Ovary (tissue), 9 donors: ENCODE data around the gene FZD7. TPM values are rescaled to one million over a fixed set of nuclear protein-coding genes. Genes with fewer than 3 reads are reported as not detected.

Source experiments
- DNase-seq, 5 donors: peaks; one replicate each; pipeline ENCODE4 v3.0.0-alpha.2; 2019 to 2020
- H3K27ac ChIP-seq, 2 donors: fragments of 200-600 bp; one replicate each; pipeline versions ENCODE4 v1.5.1 to v1.8.0; 2019 to 2022
- H3K27me3 ChIP-seq: fragments of 200-600 bp; one replicate; pipeline ENCODE4 v1.8.0; 2022
- H3K36me3 ChIP-seq: fragments of 200-600 bp; sonication (generic); one replicate; pipeline ENCODE4 v1.5.1; 2019
- H3K4me1 ChIP-seq: one replicate; pipeline ENCODE4 v1.8.1; 2013; ENCODE audit warnings: mild to moderate bottlenecking, moderate library complexity; ENCODE audit not compliant: insufficient read depth
- H3K4me3 ChIP-seq: fragments of 200-600 bp; sonication (generic); one replicate; pipeline ENCODE4 v1.5.1; 2017
- H3K9me3 ChIP-seq, 2 donors: fragments of 200-600 bp in 1 of 2; sonication (generic) in 1 of 2; one replicate each; pipeline versions ENCODE4 v1.5.1 to v1.8.1; 2013 to 2019; ENCODE audit warnings: mild to moderate bottlenecking in 1 of 2, moderate library complexity in 1 of 2
- EP300 ChIP-seq: sonication (generic); formaldehyde crosslinking; IDR thresholded peaks from one replicate; pipeline ENCODE4 v1.6.1; 2017; ENCODE audit warnings: antibody characterized with exemption
- POLR2A ChIP-seq: fragments of 450-650 bp; IDR thresholded peaks from one replicate; pipeline ENCODE4 v1.6.1; 2017; ENCODE audit warnings: antibody characterized with exemption, mild to moderate bottlenecking, moderate library complexity
- WGBS, 3 donors: extraction: QIAGEN DNeasy Blood & Tissue Kit in 1 of 3; methylation state at CpG; one replicate each; pipeline versions ENCODE4 v1.1.5 to v1.1.7; 2013 to 2017; 5-methylcytosine and 5-hydroxymethylcytosine counted together
- intact Hi-C, 4 donors: fragments of 100-400 bp; cut with DNase I; formaldehyde crosslinking; loops; one replicate each; pipeline versions ENCODE4 v1.11.0 to v1.15.1; 2022 to 2023
- polyA plus RNA-seq, 2 donors: library from polyadenylated mRNA; stranded (reverse); fragments of 200-250 nt in 1 of 2; fragments of 350-450 nt in 1 of 2; fragmentation: Illumina TruSeq in 1 of 2; extraction: RNeasy Lipid Tissue Mini Kit (QIAGEN cat#74804) in 1 of 2; gene quantifications; one replicate each; pipeline ENCODE4 v1.2.3, GENCODE V29; 2013 to 2014
- total RNA-seq, 7 donors: library from RNA; depleted of rRNA in 2 of 7; stranded (reverse); fragments of >200 nt in 2 of 7; fragmentation: NEBNext Ultra II Directional in 3 of 7; extraction: Animal tissue kit (Norgen Biotek cat#: 25700) in 3 of 7; gene quantifications; one replicate each; pipeline versions ENCODE4 v1.1.0 to v1.2.4, GENCODE V29; 2016 to 2023
- TF ChIP-seq, protein P1 (sequence below), 3 donors: fragments of 450-650 bp in 2 of 3; fragments of 200-600 bp in 1 of 3; IDR thresholded peaks; one replicate each; pipeline versions ENCODE4 v1.5.1 to v1.8.0; 2016 to 2022; ENCODE audit warnings: antibody characterized with exemption in 3 of 3, mild to moderate bottlenecking in 1 of 3
- donor health status: DM: no; HTN: no; CAD: no; lungs with moderate emphysema.
- donor health status: DM: no; HTN: no; CAD: no.
- donor health status: Bipolar disorder and iron deficiency.
- donor health status: DM: yes; HTN: yes; CAD: no.
- donor health status: DM: no; HTN: no; CAD: no.
- donor health status: DM: yes; HTN: yes; CAD: no.

The FZD7 gene
- total and polyA plus RNA-seq, 9 donors = 18.4 to 56.3 (median 34.8) TPM

DNA sequence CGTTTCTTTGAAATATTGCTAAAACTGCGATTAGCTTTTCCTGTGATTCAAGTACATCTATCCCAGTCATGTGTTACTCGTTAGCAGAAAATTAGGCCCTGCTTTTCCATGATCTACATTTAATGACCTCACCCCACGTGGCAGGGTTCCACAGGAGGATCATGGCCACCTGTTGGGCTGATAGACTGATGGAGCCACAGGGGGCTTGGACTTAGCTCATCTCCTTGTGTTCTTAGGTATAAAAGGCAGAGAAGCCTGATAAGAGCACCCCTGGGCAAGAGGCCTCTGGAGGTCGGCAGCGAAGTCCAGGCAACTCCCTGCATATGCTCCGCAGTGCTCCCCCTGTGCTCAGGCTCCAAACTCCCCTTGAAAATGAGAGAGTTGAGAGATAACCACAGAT lies 12.9 kb downstream of the FZD7 start:
- no peak for DNase-seq
- intact Hi-C loops = no loop called here
- WGBS, 3 donors = 85 to 92% (median 91%) methylated on average over 7 of the region's 7 CpGs
- Histone ChIP-seq H3K27me3 (no peaks in the 10 kb centered on the region), H3K9me3 (no peaks in the 10 kb centered on the region), H3K4me1 (no peaks in the 10 kb centered on the region), H3K4me3 (no peak overlapping the region), H3K36me3 (no peaks in the 10 kb centered on the region), H3K27ac (no peak overlapping the region)
- TF ChIP-seq, protein P1, sequence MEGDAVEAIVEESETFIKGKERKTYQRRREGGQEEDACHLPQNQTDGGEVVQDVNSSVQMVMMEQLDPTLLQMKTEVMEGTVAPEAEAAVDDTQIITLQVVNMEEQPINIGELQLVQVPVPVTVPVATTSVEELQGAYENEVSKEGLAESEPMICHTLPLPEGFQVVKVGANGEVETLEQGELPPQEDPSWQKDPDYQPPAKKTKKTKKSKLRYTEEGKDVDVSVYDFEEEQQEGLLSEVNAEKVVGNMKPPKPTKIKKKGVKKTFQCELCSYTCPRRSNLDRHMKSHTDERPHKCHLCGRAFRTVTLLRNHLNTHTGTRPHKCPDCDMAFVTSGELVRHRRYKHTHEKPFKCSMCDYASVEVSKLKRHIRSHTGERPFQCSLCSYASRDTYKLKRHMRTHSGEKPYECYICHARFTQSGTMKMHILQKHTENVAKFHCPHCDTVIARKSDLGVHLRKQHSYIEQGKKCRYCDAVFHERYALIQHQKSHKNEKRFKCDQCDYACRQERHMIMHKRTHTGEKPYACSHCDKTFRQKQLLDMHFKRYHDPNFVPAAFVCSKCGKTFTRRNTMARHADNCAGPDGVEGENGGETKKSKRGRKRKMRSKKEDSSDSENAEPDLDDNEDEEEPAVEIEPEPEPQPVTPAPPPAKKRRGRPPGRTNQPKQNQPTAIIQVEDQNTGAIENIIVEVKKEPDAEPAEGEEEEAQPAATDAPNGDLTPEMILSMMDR (IDR thresholded peaks at IDR 0.05) = no peak
- TF ChIP-seq EP300 = no peak
- no peak for TF ChIP-seq POLR2A

DNA sequence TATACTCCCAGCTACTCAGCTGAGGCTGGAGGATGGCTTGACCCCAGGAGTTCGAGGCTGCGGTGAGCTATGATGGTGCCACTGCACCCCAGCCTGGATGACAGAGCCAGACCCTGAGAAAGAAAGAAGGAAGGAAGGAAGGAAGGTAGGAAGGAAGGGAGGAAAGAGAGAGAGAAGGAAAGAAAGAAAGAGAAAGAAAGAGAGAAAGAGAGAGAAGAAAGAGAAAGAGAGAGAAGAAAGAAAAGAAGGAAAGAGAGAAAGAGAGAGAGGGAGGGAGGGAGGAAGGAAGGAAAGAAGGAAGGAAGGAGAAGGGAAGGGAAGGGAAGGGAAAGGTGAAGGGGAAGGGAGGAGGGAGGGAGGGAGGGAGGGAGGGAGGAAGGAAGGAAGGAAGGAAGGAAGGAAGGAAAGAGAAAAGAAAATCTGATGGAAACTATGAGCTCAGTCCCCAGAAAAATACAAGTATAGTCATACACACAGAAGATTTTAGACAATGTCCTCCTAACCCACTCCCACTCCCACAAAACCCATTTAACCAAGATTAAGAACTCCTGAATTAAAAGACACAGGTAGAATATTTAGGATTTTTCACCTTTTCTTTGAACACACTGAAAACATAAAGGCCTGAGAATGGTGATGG lies 15.6 kb downstream of the FZD7 start:
- TF ChIP-seq EP300 (no peak), POLR2A (no peak)
- TF ChIP-seq, protein P1 (IDR thresholded peaks at IDR 0.05) = no peak
- Histone ChIP-seq H3K4me1 (peaks cover 3% of the 10 kb centered on the region), H3K9me3 (no peaks in the 10 kb centered on the region), H3K36me3 (no peaks in the 10 kb centered on the region), H3K4me3 (no peak overlapping the region), H3K27ac (no peak overlapping the region), H3K27me3 (no peaks in the 10 kb centered on the region)
- WGBS, 3 donors = 93 to 98% (median 97%) methylated on average over 2 of the region's 2 CpGs
- DNase-seq = no peak
- intact Hi-C loops = no loop called here

DNA sequence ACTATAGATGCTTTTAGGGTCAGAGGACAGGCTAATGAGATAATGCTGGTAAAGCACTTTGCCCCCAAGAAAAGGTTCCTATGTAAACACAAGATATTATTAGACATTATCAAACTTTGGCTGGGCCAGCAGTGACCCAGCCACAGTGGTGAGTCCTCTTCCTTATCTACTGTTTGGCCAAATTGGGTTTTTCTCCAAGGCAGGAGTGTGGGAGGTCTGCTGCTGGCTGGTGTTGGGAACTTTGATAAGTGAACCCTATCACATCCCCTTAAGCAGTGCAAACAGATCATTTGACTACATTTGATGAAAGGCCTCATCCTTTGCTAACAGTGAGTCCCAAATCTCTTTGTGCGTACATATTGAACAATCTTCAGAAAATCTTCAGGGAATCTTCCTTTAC lies 16.2 kb downstream of the FZD7 start:
- H3K4me1 ChIP-seq = peaks cover 3% of the 10 kb centered on the region
- H3K27me3 ChIP-seq = no peaks in the 10 kb centered on the region
- no peak for DNase-seq
- intact Hi-C loops = loop anchor here in 1 of 4 donors (10.0 kb wide), 1 partner anchor 65 kb away; no protein-coding TSS in a partner anchor
- H3K9me3 ChIP-seq = no peaks in the 10 kb centered on the region
- no peak overlapping the region for H3K4me3 ChIP-seq
- 96 to 100% (median 100%) methylated on average over 1 of the region's 1 CpG for WGBS, 3 donors
- no peak overlapping the region for H3K27ac ChIP-seq
- TF ChIP-seq POLR2A (no peak), EP300 (no peak)
- TF ChIP-seq, protein P1 (IDR thresholded peaks at IDR 0.05) = no peak
- no peaks in the 10 kb centered on the region for H3K36me3 ChIP-seq

DNA sequence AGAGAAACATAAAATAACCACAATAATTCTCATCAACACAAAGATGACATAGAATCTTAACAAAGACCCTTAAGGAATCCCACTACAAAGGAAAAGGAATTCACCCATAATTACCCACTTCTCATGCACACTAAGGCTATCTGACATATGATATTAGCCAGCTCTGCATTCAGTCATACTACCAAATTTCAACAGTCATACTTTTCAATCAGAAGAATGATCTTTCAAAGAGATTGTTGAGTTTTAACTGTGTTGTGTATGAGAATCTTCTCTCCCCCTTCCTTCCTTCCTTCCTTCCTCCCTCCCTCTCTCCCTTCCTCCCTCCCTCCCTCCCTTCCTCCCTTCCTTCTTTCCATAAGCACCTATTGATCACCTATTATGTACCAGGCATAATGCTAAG lies 17.0 kb downstream of the FZD7 start:
- no peak for TF ChIP-seq POLR2A
- TF ChIP-seq, protein P1 (IDR thresholded peaks at IDR 0.05) = no peak
- no peak for TF ChIP-seq EP300
- DNase-seq = no peak
- no peak overlapping the region for H3K27ac ChIP-seq
- intact Hi-C loops = loop anchor here in 1 of 4 donors (10.0 kb wide), 1 partner anchor 64 kb away; no protein-coding TSS in a partner anchor
- no peaks in the 10 kb centered on the region for H3K36me3 ChIP-seq
- H3K9me3 ChIP-seq = no peaks in the 10 kb centered on the region
- H3K4me1 ChIP-seq = peaks cover 3% of the 10 kb centered on the region
- H3K4me3 ChIP-seq = no peak overlapping the region
- no peaks in the 10 kb centered on the region for H3K27me3 ChIP-seq
